ENCODE measurements around the gene MBTPS1.

- TF ChIP-seq JUN (IDR thresholded peaks at IDR 0.05) (no peak), CBX8 (IDR thresholded peaks at IDR 0.05) (no peak), CTCF (IDR thresholded peaks at IDR 0.05) (no peak), ZSCAN20 (CRISPR knock-in tag; IDR thresholded peaks at IDR 0.05) (no peak), POLR2A (IDR thresholded peaks at IDR 0.05; ENCODE audit: low read length) (no peak), RCOR1 (IDR thresholded peaks at IDR 0.05; ENCODE audit: low read depth, low read length) (no peak), RNF2 (IDR thresholded peaks at IDR 0.05; ENCODE audit: borderline replicate concordance, low read depth) (no peak), EP300 (IDR thresholded peaks at IDR 0.05) (no peak), CEBPB (IDR thresholded peaks at IDR 0.05) (no peak), REST (IDR thresholded peaks at IDR 0.05) (no peak)
These were observed 80.6 kb downstream of the MBTPS1 start for GRCh38 chr16:84036131-84036530.
